ENCODE measurements around the gene SNTB2.
"Not testable (repeated sequence)": the region's sequence is repeated elsewhere in the genome, so short reads cannot be mapped to it uniquely, and the experiment has no call there.

Gene SNTB2

GRCh38 chr16:69294051-69294450 is 107.1 kb downstream of the SNTB2 start:
- no peak for DNase-seq

- DNase-seq = not testable (repeated sequence)
Measured at GRCh38 chr16:69296771-69297170, 109.8 kb downstream of the SNTB2 start.

GRCh38 chr16:69298261-69298660 is 111.3 kb downstream of the SNTB2 start:
- DNase-seq = no peak

GRCh38 chr16:69301187-69301586 is 114.2 kb downstream of the SNTB2 start:
- no peak for DNase-seq

- no peak for DNase-seq
Measured at GRCh38 chr16:69301861-69302260, 114.9 kb downstream of the SNTB2 start.

- DNase-seq = no peak
Measured at GRCh38 chr16:69302301-69302700, 115.3 kb downstream of the SNTB2 start.

GRCh38 chr16:69306031-69306430 is 119.1 kb downstream of the SNTB2 start:
- no peak for DNase-seq

- no peak for DNase-seq
Measured at GRCh38 chr16:69307091-69307490, 120.1 kb downstream of the SNTB2 start.

- DNase-seq = no peak
Measured at GRCh38 chr16:69307856-69308255, 120.9 kb downstream of the SNTB2 start.

- DNase-seq = no peak
Measured at GRCh38 chr16:69309316-69309715, 122.4 kb downstream of the SNTB2 start.

- DNase-seq = peak; percentile 96 to 98 (median 98)
Measured at GRCh38 chr16:69310653-69311532, 123.9 kb downstream of the SNTB2 start, which contains the start of gene VPS4A. Gene VPS4A (plus strand): TSS chr16:69311350. CDS start chr16:69311512, 162 bp downstream.

GRCh38 chr16:69311533-69312387 is 124.8 kb downstream of the SNTB2 start:
- DNase-seq = peak in 1 of 4 experiments; percentile 40

- DNase-seq = no peak
Measured at GRCh38 chr16:69313469-69313868, 126.5 kb downstream of the SNTB2 start.

- no peak for DNase-seq
Measured at GRCh38 chr16:69314534-69314933, 127.6 kb downstream of the SNTB2 start.

GRCh38 chr16:69315486-69316311 is 128.7 kb downstream of the SNTB2 start:
- no peak for DNase-seq

GRCh38 chr16:69316595-69317034 is 129.7 kb downstream of the SNTB2 start:
- DNase-seq = no peak

GRCh38 chr16:69318177-69318910 is 131.4 kb downstream of the SNTB2 start:
- DNase-seq = no peak

- no peak for DNase-seq
Measured at GRCh38 chr16:69318911-69319289, 131.9 kb downstream of the SNTB2 start.

GRCh38 chr16:69319381-69319780 is 132.4 kb downstream of the SNTB2 start:
- no peak for DNase-seq

- no peak for DNase-seq
Measured at GRCh38 chr16:69319826-69320739, 133.1 kb downstream of the SNTB2 start.

GRCh38 chr16:69320740-69321073 is 133.7 kb downstream of the SNTB2 start:
- DNase-seq = no peak

All from activated naive CD4-positive, alpha-beta T cell (primary cell).